IPS-NIHi7 (cell line): ENCODE data around the gene SPRED1.

Source experiments
- DNase-seq: peaks from one replicate; pipeline ENCODE4 v3.0.0; 2012; ENCODE audit warnings: mixed read lengths; ENCODE audit errors: extremely low spot score

The SPRED1 gene

GRCh38 chr15:38354315-38354929 lies 101.8 kb downstream of the SPRED1 start:
- DNase-seq = peak; percentile 42

DNA sequence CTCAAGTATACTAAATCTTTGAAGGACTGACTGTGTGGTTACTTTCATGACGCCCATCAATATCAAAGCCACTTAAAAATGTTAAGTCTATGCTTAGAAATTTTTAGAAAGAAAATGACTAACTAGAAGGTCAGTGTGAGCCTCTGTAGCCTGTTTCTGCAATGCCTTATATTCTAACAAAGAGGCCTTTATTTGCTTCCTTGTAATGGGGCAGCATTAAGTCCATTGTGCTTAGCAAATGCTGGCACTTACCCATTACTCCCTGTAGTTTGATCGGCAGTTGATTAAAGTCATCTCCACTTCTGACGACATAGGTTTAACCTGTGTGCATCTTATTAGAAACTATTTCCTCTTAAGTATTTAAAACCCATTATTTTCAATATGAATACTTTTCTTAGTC lies 109.7 kb downstream of the SPRED1 start:
- no peak for DNase-seq

- no peak for DNase-seq
Observed at GRCh38 chr15:38367476-38367875, 114.8 kb downstream of the SPRED1 start.

DNA sequence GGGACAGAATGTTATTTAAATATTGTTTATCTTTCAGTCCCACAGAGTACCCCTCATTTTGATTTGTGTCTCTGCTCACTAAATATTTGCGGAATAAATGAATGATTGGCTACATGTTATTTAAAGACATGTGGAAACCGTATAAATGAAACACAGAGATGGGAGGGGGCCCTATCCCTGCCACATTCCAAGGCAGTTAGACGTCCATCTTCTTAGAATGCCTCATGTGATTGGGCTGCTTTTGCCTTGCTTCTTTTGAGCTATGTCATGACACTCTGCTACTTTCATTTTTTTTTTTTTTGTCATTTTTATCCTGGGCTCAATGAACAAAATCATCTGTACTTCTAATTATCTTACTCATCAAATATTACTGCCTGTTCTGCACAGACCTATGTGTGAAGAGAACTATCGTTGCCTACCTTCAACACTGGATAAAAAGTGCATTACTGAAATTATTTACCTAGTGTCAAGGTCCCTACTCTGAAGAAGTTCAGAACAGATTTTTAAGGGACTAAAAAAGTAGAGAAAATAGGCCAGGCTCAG lies 117.4 kb downstream of the SPRED1 start:
- no peak for DNase-seq

GRCh38 chr15:38373016-38373415 lies 120.4 kb downstream of the SPRED1 start:
- no peak for DNase-seq

DNA sequence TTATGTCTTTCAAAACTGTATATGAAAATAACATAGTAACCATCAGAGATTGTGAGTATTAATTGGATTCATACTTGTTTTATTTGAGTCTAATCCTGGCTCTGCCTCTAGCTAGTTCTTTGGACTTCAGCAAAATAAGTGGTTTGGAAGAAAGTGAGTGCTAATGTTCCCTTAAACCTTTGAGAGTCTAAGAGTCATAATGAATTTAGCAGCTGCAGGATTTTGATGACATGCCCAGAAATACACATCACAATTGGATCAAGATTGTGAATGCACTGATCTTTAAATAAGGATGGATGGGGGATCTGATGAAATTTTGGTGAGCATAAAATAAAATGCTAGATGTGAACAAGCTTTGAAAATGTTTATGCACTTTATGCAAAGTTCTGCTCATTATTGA lies 121.4 kb downstream of the SPRED1 start:
- DNase-seq = no peak

GRCh38 chr15:38374556-38374955 lies 121.9 kb downstream of the SPRED1 start:
- no peak for DNase-seq

- no peak for DNase-seq
Observed at GRCh38 chr15:38376081-38376480, 123.4 kb downstream of the SPRED1 start.

DNA sequence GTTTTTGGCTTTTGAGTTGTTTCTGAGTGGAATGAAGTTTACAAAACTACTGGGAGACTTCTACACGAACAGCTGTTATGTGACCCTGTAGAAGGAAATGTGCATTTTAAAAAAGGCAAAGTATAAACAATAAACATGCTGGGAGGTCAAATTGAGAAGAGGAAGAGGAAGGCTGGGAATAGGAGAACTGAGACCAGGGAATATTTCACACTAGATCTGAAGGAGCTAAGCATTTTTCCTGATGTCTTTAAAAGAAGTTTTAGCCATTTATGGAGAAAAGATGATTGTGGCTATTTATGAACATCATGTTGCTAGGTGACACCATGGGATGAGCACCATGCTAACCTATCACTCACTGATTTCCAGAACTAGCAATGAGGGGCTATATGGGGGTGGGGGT lies 125.0 kb downstream of the SPRED1 start:
- DNase-seq = no peak

GRCh38 chr15:38378161-38378560 lies 125.5 kb downstream of the SPRED1 start:
- DNase-seq = no peak

- peak; percentile 72 for DNase-seq
Observed at GRCh38 chr15:38389924-38390542, 137.4 kb downstream of the SPRED1 start.

DNA sequence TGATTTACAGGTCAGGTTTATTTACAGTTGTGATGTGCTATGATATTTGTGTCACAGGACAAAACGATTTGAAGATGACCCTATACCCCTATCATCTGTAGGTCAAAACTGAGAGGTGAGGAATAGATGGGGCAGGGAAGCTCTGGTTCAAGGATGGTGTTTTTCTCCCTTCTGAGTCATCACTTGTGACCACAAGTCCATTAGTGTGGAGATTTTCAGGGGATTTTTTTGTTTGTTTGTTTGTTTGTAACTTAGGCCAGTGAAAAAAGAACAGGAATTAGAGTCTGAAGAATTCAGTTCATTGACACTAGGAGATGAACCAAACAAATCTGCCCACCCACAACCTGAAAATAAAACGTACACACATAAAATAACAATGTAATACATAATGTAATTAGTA lies 138.6 kb downstream of the SPRED1 start:
- DNase-seq = no peak

- DNase-seq = no peak
Observed at GRCh38 chr15:38398134-38398533, 145.5 kb downstream of the SPRED1 start.

DNA sequence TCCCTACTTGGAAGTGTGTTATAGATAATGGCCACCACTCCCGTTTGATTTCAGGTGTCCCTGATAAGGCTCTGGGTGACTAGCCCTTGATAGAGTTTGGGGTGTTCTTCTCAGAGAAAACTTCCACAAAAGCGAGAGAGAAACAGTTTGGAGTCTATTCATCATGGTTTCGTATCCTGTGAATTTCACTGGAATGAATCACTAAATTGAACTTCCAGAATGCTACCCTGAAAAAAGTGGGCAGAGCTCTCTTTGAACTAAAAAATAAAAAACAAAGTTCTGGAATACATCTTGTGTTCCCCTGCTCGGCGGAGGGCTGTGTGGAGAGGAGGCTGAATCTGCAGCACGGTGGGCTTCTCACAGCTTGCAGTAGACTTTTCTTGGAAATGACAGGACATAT lies 148.5 kb downstream of the SPRED1 start:
- DNase-seq = no peak

DNA sequence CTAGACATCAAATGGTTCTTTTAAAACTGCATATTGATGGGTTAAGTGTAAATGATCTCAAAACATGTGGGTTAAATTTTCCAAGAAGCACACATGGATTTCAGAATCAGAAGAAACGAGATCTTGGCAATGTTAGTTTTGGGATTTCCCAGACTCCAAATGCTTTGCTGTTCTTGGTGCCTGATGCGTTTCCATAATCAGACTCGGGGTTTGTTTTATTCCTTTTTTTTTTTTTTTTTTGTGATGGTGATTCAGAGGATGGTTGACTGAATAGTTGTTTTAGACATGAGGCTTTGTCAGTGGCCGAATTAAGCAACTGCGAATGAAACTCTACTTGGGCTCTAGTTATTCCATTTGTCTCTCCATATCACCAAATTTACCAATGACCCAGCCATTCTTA lies 149.1 kb downstream of the SPRED1 start:
- no peak for DNase-seq

- no peak for DNase-seq
Observed at GRCh38 chr15:38406436-38406835, 153.8 kb downstream of the SPRED1 start.
